ENCODE results near the gene TOM1L1.

TOM1L1 gene

GRCh38 chr17:54892360-54892759, 8.3 kb upstream of the TOM1L1 start:
- TF ChIP-seq CTCF (IDR thresholded peaks at IDR 0.05; ENCODE audit: extremely low read depth, insufficient read depth, missing control alignments), result no peak
- in situ Hi-C loops (cut with MboI; ENCODE audit: low pct_unique_long_range_greater_than_20kb, low sequenced_read_pairs, unreplicated experiment), result no loop called here
- DNase-seq (ENCODE audit: low spot score), result no peak

GRCh38 chr17:54898576-54898975, 2.1 kb upstream of the TOM1L1 start:
- in situ Hi-C loops (cut with MboI; ENCODE audit: low pct_unique_long_range_greater_than_20kb, low sequenced_read_pairs, unreplicated experiment), result no loop called here
- no peak for DNase-seq (ENCODE audit: low spot score)
- no peak for TF ChIP-seq CTCF (IDR thresholded peaks at IDR 0.05; ENCODE audit: extremely low read depth, insufficient read depth, missing control alignments)

GRCh38 chr17:54899201-54899600, 1.5 kb upstream of the TOM1L1 start:
- TF ChIP-seq CTCF (IDR thresholded peaks at IDR 0.05; ENCODE audit: extremely low read depth, insufficient read depth, missing control alignments), result no peak
- in situ Hi-C loops (cut with MboI; ENCODE audit: low pct_unique_long_range_greater_than_20kb, low sequenced_read_pairs, unreplicated experiment), result no loop called here
- no peak for DNase-seq (ENCODE audit: low spot score)

- DNase-seq (ENCODE audit: low spot score), result peak; percentile 9
- in situ Hi-C loops (cut with MboI; ENCODE audit: low pct_unique_long_range_greater_than_20kb, low sequenced_read_pairs, unreplicated experiment), result no loop called here
- TF ChIP-seq CTCF (IDR thresholded peaks at IDR 0.05; ENCODE audit: extremely low read depth, insufficient read depth, missing control alignments), result no peak
These were observed 763 bp upstream of the TOM1L1 start for GRCh38 chr17:54899721-54900456.

GRCh38 chr17:54901230-54901822, 674 bp downstream of the TOM1L1 start:
- DNase-seq (ENCODE audit: low spot score), result peak; percentile 18
- in situ Hi-C loops (cut with MboI; ENCODE audit: low pct_unique_long_range_greater_than_20kb, low sequenced_read_pairs, unreplicated experiment), result no loop called here
- TF ChIP-seq CTCF (IDR thresholded peaks at IDR 0.05; ENCODE audit: extremely low read depth, insufficient read depth, missing control alignments), result no peak

- DNase-seq (ENCODE audit: low spot score), result no peak
- in situ Hi-C loops (cut with MboI; ENCODE audit: low pct_unique_long_range_greater_than_20kb, low sequenced_read_pairs, unreplicated experiment), result no loop called here
- TF ChIP-seq CTCF (IDR thresholded peaks at IDR 0.05; ENCODE audit: extremely low read depth, insufficient read depth, missing control alignments), result no peak
These were observed 1.4 kb downstream of the TOM1L1 start for GRCh38 chr17:54902017-54902416.
